Breast epithelium (tissue), 4 donors: ENCODE measurements around the gene FGD2. TPM values are rescaled to one million over a fixed set of nuclear protein-coding genes. Genes with fewer than 3 reads are reported as not detected.

Experiments used
- DNase-seq, 2 donors: peaks; one replicate each; pipeline ENCODE4 v3.0.0-alpha.2; 2019; ENCODE audit warnings: low spot score in 2 of 2
- H3K27ac ChIP-seq, 2 donors: fragments of 200-600 bp; sonication (generic) in 1 of 2; one replicate each; pipeline ENCODE4 v1.5.1; 2016 to 2019; ENCODE audit warnings: mild to moderate bottlenecking in 1 of 2
- H3K27me3 ChIP-seq, 2 donors: fragments of 200-600 bp; sonication (generic) in 1 of 2; one replicate each; pipeline versions ENCODE4 v1.5.1 to v1.6.0; 2017 to 2019; ENCODE audit warnings: control low read depth in 1 of 2, mild to moderate bottlenecking in 1 of 2
- H3K36me3 ChIP-seq: fragments of 200-600 bp; one replicate; pipeline ENCODE4 v1.5.1; 2019
- H3K4me1 ChIP-seq, 2 donors: fragments of 200-600 bp; sonication (generic); one replicate each; pipeline ENCODE4 v1.5.1; 2016 to 2019; ENCODE audit warnings: control low read depth in 1 of 2
- H3K4me3 ChIP-seq, 3 donors: fragments of 200-600 bp; sonication (generic); 1 replicate in 2 of 3; 2 replicates in 1 of 3; pipeline ENCODE4 v1.5.1; 2016 to 2019; ENCODE audit warnings: mild to moderate bottlenecking in 3 of 3, moderate library complexity in 2 of 3
- H3K9me3 ChIP-seq, 2 donors: fragments of 200-600 bp; sonication (generic) in 1 of 2; one replicate each; pipeline ENCODE4 v1.5.1; 2016 to 2019; ENCODE audit warnings: control low read depth in 1 of 2
- POLR2A ChIP-seq: fragments of 450-650 bp; IDR thresholded peaks from one replicate; pipeline ENCODE4 v1.6.1; 2016; ENCODE audit warnings: antibody characterized with exemption, mild to moderate bottlenecking, moderate library complexity
- POLR2AphosphoS5 ChIP-seq, 3 donors: sonication (generic); formaldehyde crosslinking; IDR thresholded peaks; one replicate each; pipeline ENCODE4 v1.6.1; 2017; ENCODE audit warnings: antibody characterized with exemption in 3 of 3
- intact Hi-C: fragments of 100-400 bp; cut with DNase I; formaldehyde crosslinking; loops from one replicate; pipeline ENCODE4 v1.15.1; 2023; ENCODE audit warnings: low total_unique reads
- total RNA-seq, 3 donors: library from RNA; depleted of rRNA; stranded (reverse); fragments of >200 nt; gene quantifications; one replicate each; pipeline ENCODE4 v1.1.0, GENCODE V29; 2016
- TF ChIP-seq, protein P1 (sequence below), 3 donors: fragments of 450-650 bp; IDR thresholded peaks; one replicate each; pipeline ENCODE4 v1.5.1; 2016 to 2017; ENCODE audit warnings: antibody characterized with exemption in 3 of 3, mild to moderate bottlenecking in 3 of 3, moderate library complexity in 3 of 3

The FGD2 gene
- total RNA-seq, 3 donors from 2014 or later, result 11.5 to 51.4 (median 18.6) TPM

DNA sequence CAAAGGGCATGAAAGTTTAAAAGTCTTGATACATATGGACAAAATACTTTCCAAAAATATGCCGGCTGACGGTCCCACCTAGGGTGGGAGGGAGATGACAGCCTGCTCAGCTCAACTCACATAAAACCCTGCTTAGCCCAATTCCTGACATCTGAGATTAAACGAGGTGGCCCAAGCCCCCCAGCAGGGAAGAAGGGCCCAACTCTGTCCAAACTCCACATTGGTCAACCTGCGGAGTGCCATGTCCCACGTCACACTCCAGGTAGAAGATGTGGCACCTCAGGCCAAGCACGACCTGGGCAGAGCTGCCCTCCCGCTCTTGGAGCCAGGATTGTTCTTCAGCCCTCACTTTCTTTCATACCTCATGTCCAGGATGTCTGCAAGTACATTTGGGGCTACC lies 48.2 kb downstream of the FGD2 start:
- intact Hi-C loops, result no loop called here
- TF ChIP-seq, protein P1, sequence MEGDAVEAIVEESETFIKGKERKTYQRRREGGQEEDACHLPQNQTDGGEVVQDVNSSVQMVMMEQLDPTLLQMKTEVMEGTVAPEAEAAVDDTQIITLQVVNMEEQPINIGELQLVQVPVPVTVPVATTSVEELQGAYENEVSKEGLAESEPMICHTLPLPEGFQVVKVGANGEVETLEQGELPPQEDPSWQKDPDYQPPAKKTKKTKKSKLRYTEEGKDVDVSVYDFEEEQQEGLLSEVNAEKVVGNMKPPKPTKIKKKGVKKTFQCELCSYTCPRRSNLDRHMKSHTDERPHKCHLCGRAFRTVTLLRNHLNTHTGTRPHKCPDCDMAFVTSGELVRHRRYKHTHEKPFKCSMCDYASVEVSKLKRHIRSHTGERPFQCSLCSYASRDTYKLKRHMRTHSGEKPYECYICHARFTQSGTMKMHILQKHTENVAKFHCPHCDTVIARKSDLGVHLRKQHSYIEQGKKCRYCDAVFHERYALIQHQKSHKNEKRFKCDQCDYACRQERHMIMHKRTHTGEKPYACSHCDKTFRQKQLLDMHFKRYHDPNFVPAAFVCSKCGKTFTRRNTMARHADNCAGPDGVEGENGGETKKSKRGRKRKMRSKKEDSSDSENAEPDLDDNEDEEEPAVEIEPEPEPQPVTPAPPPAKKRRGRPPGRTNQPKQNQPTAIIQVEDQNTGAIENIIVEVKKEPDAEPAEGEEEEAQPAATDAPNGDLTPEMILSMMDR (IDR thresholded peaks at IDR 0.05), result no peak
- TF ChIP-seq POLR2AphosphoS5 (IDR thresholded peaks at IDR 0.05) (no peak), POLR2A (no peak)
- H3K4me3 ChIP-seq, result no peak overlapping the region

DNA sequence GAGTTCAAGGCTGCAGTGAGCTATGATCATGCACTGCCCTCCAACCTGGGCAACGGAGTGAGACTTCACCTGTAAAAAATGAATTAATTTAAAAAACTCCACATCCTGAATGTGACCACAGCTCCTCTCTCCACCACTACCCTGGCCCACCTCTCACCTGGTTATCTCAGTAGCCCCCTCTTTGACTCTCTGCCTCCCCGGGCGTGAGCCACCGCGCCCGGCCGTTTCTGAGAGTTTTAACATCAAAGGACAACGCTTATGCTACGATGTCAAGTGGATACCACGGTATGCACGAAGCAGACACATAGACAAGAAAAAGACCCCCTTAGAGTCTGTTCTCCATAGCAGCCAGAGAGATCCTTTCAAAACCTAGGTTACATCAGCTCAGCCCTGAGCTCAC lies 48.7 kb downstream of the FGD2 start:
- no peak for DNase-seq

More for the DNA sequence above, 48.2 kb downstream of the FGD2 start:
- no peak overlapping the region for H3K27ac ChIP-seq
- H3K27me3 ChIP-seq, result no peaks in the 10 kb centered on the region
- no peaks in the 10 kb centered on the region for H3K36me3 ChIP-seq
- peaks cover 0 to 3% of the 10 kb centered on the region in 2 donors for H3K4me1 ChIP-seq
- DNase-seq, result no peak
- H3K9me3 ChIP-seq, result no peaks in the 10 kb centered on the region

DNA sequence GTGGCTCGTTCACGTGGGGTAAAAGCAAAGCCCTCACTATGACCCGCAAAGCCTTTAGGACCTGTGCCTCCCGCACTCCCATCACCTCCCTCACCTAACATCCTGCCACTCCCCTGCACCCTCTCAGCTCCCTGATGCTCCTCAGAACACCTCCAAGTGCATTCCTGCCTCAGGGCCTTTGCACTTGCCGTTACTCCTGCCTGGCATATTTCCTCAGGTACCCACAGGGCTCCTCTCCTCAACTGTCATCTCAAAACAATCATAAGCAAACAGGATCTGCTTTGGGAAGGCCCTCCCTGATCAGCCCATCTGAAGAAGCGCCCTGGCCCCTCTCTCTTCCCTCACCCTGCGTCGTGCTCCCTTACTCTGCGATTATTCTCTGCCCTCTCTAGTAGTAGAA lies 49.1 kb downstream of the FGD2 start:
- Histone ChIP-seq H3K27ac (no peak overlapping the region), H3K27me3 (no peaks in the 10 kb centered on the region), H3K4me1 (peaks cover 0 to 3% of the 10 kb centered on the region in 2 donors), H3K4me3 (no peak overlapping the region), H3K36me3 (no peaks in the 10 kb centered on the region), H3K9me3 (no peaks in the 10 kb centered on the region)
- intact Hi-C loops, result no loop called here
- TF ChIP-seq POLR2AphosphoS5 (IDR thresholded peaks at IDR 0.05) (no peak), POLR2A (no peak)
- TF ChIP-seq, protein P1 (IDR thresholded peaks at IDR 0.05), result no peak
- no peak for DNase-seq

More for the DNA sequence above, 48.7 kb downstream of the FGD2 start:
- H3K9me3 ChIP-seq, result no peaks in the 10 kb centered on the region
- H3K4me1 ChIP-seq, result peaks cover 0 to 3% of the 10 kb centered on the region in 2 donors
- H3K36me3 ChIP-seq, result no peaks in the 10 kb centered on the region
- intact Hi-C loops, result no loop called here
- H3K27ac ChIP-seq, result no peak overlapping the region
- no peaks in the 10 kb centered on the region for H3K27me3 ChIP-seq
- TF ChIP-seq, protein P1 (IDR thresholded peaks at IDR 0.05), result no peak
- TF ChIP-seq POLR2AphosphoS5 (IDR thresholded peaks at IDR 0.05) (no peak), POLR2A (no peak)
- no peak overlapping the region for H3K4me3 ChIP-seq

DNA sequence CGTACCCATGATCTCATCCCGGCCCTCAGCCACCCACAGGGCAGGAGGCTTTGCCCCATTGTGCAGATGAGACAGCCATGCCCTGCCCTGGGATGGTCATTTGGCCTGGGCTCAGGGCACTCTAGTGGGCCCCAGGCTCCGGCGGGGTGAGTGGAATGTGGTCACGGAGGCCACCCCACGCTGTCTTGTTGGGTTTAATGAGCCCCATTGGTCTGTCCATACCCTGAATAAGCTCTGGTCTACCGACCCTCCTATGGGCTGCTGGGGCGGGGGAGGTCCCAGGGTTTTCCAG lies 50.6 kb downstream of the FGD2 start:
- DNase-seq, result no peak
- TF ChIP-seq POLR2A (no peak), POLR2AphosphoS5 (IDR thresholded peaks at IDR 0.05) (no peak)
- TF ChIP-seq, protein P1 (IDR thresholded peaks at IDR 0.05), result no peak
- Histone ChIP-seq H3K27me3 (no peaks in the 10 kb centered on the region), H3K4me1 (peaks cover 0 to 3% of the 10 kb centered on the region in 2 donors), H3K4me3 (peak overlapping the region in 1 of 3 donors; percentile 9), H3K36me3 (no peaks in the 10 kb centered on the region), H3K9me3 (no peaks in the 10 kb centered on the region), H3K27ac (peak overlapping the region; percentile 69 to 78)
- intact Hi-C loops, result loop anchor here (5.0 kb wide), 1 partner anchor 116 kb away; the partner anchor contains the start of gene PIM1

DNA sequence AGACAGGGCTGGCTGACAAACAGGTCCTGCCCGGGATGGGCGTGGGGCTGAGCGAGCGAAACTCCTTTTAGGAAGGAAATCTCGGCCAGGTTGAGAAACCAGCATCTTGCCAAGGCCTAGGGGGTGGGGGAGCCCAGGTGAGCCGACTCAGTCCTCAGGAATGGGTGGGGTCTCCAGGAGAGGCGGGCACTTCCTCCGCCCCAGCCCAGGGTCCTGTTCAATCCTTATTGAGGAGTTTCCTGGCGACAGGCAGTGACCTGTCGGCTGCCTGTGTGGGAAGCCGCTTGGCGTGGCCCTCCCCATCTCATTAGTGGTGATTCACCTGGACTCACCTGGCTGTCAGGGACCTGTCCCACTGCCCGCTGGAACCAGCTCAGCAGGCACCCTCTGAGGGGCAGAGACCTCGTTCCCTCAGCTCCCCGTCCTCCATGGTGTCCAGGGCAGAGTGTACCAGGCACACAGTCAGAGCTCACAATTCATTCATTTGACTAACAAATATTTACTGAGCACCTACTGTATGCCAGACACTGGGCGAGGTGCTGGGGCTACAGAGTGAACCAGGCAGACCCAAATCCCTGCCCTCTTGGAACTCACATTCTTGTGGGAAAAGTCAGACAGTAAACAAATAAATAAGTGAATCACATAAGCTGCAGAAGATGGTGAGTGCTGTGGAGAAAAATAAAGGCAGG lies 51.1 kb downstream of the FGD2 start:
- peak overlapping the region in 1 of 3 donors; percentile 9 for H3K4me3 ChIP-seq
- H3K27me3 ChIP-seq, result no peaks in the 10 kb centered on the region
- DNase-seq, result peak; percentile 55 to 86
- no peaks in the 10 kb centered on the region for H3K36me3 ChIP-seq
- H3K9me3 ChIP-seq, result no peaks in the 10 kb centered on the region
- intact Hi-C loops, result loop anchor here (5.0 kb wide), 1 partner anchor 116 kb away; the partner anchor contains the start of gene PIM1
- TF ChIP-seq POLR2AphosphoS5 (IDR thresholded peaks at IDR 0.05) (no peak), POLR2A (no peak)
- TF ChIP-seq, protein P1 (IDR thresholded peaks at IDR 0.05), result no peak
- peak overlapping the region; percentile 69 to 78 for H3K27ac ChIP-seq
- no peaks in the 10 kb centered on the region for H3K4me1 ChIP-seq
